BLaER1 treated with 17β-estradiol and CSF1 and Interleukin-3, amounts not matched to agents 10 nM and 100 nM (cell line): ENCODE results near the gene PARD3.

Experiments
- H3K27ac ChIP-seq, 11 experiments: shearing (Covaris generic); formaldehyde crosslinking; 2 replicates each; pipeline ENCODE4 v1.8.1; 2022
- H3K27me3 ChIP-seq, 11 experiments: shearing (Covaris generic); formaldehyde crosslinking; 2 replicates each; pipeline ENCODE4 v1.8.1; 2022
- H3K36me3 ChIP-seq, 11 experiments: shearing (Covaris generic); formaldehyde crosslinking; 2 replicates each; pipeline ENCODE4 v1.8.1; 2022
- H3K4me1 ChIP-seq, 10 experiments: shearing (Covaris generic); formaldehyde crosslinking; 2 replicates each; pipeline ENCODE4 v1.8.1; 2022
- H3K4me2 ChIP-seq, 11 experiments: shearing (Covaris generic); formaldehyde crosslinking; 2 replicates each; pipeline ENCODE4 v1.8.1; 2022
- H3K4me3 ChIP-seq, 10 experiments: shearing (Covaris generic); formaldehyde crosslinking; 2 replicates each; pipeline ENCODE4 v1.8.1; 2022
- H3K9ac ChIP-seq, 11 experiments: shearing (Covaris generic); formaldehyde crosslinking; 2 replicates each; pipeline ENCODE4 v1.8.1; 2022
- H3K9me3 ChIP-seq, 11 experiments: shearing (Covaris generic); formaldehyde crosslinking; replicated peaks in 1 of 11; 2 replicates each; pipeline ENCODE4 v1.8.1; 2022
- H4K20me1 ChIP-seq, 11 experiments: shearing (Covaris generic); formaldehyde crosslinking; 2 replicates each; pipeline ENCODE4 v1.8.1; 2022
- Cebpa-rat ChIP-seq, 11 experiments: shearing (Covaris generic); IDR thresholded peaks; 2 replicates each; pipeline ENCODE4 v1.8.1; 2022

The PARD3 gene

GRCh38 chr10:34163075-34163905 lies 651.8 kb downstream of the PARD3 start:
- Histone ChIP-seq H3K4me2 (peak overlapping the region in 1 of 11 experiments; percentile 16; a peak in 1 of 22 replicates), H3K4me3 (no peak overlapping the region), H3K27ac (no peak overlapping the region)

GRCh38 chr10:34161777-34162370 lies 653.2 kb downstream of the PARD3 start:
- Histone ChIP-seq H3K27me3 (no peaks in the 10 kb centered on the region), H3K4me1 (peaks cover 0 to 6% (median 0%) of the 10 kb centered on the region in 10 experiments; a peak in 1 of 20 replicates), H4K20me1 (no peaks in the 10 kb centered on the region), H3K9ac (no peak overlapping the region), H3K4me2 (no peak overlapping the region), H3K4me3 (no peak overlapping the region), H3K27ac (no peak overlapping the region), H3K9me3 (peaks cover 8 to 22% (median 16%) of the 10 kb centered on the region in 11 experiments; a peak in 20 of 22 replicates), H3K36me3 (peaks cover 0 to 5% (median 0%) of the 10 kb centered on the region in 11 experiments; a peak in 1 of 22 replicates)
- no peak for TF ChIP-seq Cebpa-rat (IDR thresholded peaks at IDR 0.05)

More at GRCh38 chr10:34163075-34163905, 651.8 kb downstream of the PARD3 start:
- peaks cover 8 to 22% (median 16%) of the 10 kb centered on the region in 11 experiments; a peak in 20 of 22 replicates for H3K9me3 ChIP-seq
- H3K27me3 ChIP-seq, result no peaks in the 10 kb centered on the region
- no peaks in the 10 kb centered on the region for H4K20me1 ChIP-seq
- H3K36me3 ChIP-seq, result peaks cover 0 to 5% (median 0%) of the 10 kb centered on the region in 11 experiments; a peak in 1 of 22 replicates
- H3K4me1 ChIP-seq, result peaks cover 0 to 6% (median 0%) of the 10 kb centered on the region in 10 experiments; a peak in 1 of 20 replicates
- TF ChIP-seq Cebpa-rat (IDR thresholded peaks at IDR 0.05), result no peak
- H3K9ac ChIP-seq, result no peak overlapping the region

DNA sequence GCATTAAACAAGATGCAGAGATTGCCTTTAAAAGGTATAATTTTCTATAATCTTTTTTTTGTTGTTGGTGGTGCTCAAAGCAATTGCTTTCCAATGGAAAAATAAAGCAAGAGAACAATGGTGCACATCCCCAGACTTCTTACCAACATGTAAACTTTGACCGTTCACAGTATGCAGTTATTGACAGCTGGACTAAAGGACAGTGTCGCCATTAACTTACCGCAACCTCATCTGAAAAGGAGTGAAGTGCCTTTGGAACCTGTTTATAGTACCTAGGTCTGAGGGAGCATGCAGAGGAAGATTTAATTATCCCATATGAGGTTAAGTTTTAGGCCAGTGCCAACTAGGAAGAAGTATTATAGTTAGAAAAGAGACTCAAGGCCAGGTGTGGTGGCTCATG lies 654.5 kb downstream of the PARD3 start:
- Histone ChIP-seq H3K4me3 (no peak overlapping the region), H3K9me3 (peaks cover 8 to 22% (median 16%) of the 10 kb centered on the region in 11 experiments; a peak in 20 of 22 replicates), H3K4me2 (no peak overlapping the region), H3K27ac (no peak overlapping the region), H3K36me3 (peaks cover 0 to 5% (median 0%) of the 10 kb centered on the region in 11 experiments; a peak in 1 of 22 replicates), H4K20me1 (no peaks in the 10 kb centered on the region), H3K4me1 (peaks cover 0 to 6% (median 0%) of the 10 kb centered on the region in 10 experiments; a peak in 1 of 20 replicates), H3K9ac (no peak overlapping the region), H3K27me3 (no peaks in the 10 kb centered on the region)
- TF ChIP-seq Cebpa-rat (IDR thresholded peaks at IDR 0.05), result no peak

DNA sequence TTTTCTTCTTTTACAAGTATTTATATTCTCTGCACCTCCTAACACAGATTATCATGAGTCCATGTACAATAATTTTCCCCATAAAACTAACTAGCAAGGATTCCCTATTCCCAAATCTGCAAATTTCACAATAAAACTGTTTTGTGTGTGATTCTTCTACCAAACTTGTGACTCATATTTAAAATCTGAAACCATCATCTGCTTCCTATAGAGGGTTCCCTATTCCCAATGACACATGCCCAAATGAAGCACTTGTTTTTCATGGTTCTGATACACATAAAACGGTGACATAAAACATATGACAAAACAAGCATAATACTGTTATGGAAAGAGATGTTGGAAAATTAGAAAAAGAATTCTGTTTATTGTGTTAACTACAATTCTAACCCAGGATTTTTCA lies 657.6 kb downstream of the PARD3 start:
- Histone ChIP-seq H3K4me1 (0 out of 20 replicates have a peak, but pooled peaks cover 0 to 4% (median 0%) of the 10 kb centered on the region in 10 experiments), H3K27me3 (no peaks in the 10 kb centered on the region), H3K4me2 (no peak overlapping the region), H3K9ac (no peak overlapping the region), H4K20me1 (no peaks in the 10 kb centered on the region), H3K36me3 (0 out of 22 replicates have a peak, but pooled peaks cover 0 to 5% (median 0%) of the 10 kb centered on the region in 11 experiments), H3K27ac (no peak overlapping the region), H3K4me3 (no peak overlapping the region), H3K9me3 (peaks cover 8 to 19% (median 12%) of the 10 kb centered on the region in 11 experiments; a peak in 20 of 22 replicates)
- no peak for TF ChIP-seq Cebpa-rat (IDR thresholded peaks at IDR 0.05)

DNA sequence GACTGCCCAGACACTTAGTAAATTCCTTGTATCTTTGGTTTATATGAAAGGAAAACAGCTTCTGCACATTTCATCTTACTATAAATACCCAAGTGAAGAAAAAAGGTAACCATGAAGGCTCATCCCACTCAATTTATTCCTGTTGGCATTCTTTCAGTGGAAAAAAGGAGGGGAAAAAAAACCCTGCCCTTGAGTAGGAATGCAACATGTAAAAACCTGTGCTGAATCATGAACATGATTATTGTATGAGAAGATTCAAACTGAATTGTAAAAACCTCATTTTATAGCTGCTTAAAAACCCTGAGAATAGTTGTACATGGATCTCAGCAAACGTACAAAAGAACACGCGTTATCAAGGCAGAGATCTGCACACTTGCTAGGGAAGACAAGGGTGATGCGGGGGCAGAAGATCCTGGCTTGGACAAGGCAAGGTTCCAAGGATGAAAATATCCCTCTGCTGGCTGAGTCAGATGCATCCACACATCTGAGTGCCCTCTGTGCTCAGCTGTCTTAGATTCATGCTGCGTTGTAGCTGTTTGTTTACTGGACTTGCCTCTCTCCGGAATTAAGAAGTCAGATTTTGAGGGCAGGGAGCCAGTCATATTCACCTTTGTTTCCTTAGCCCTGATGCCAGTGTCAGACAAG lies 658.2 kb downstream of the PARD3 start:
- Histone ChIP-seq H3K4me3 (no peak overlapping the region), H3K27me3 (no peaks in the 10 kb centered on the region), H3K27ac (no peak overlapping the region), H3K36me3 (0 out of 22 replicates have a peak, but pooled peaks cover 0 to 2% (median 0%) of the 10 kb centered on the region in 11 experiments), H3K9me3 (peaks cover 4 to 13% (median 6%) of the 10 kb centered on the region in 11 experiments; a peak in 20 of 22 replicates), H4K20me1 (no peaks in the 10 kb centered on the region), H3K4me2 (no peak overlapping the region), H3K9ac (no peak overlapping the region), H3K4me1 (0 out of 20 replicates have a peak, but pooled peaks cover 0 to 4% (median 0%) of the 10 kb centered on the region in 10 experiments)
- TF ChIP-seq Cebpa-rat (IDR thresholded peaks at IDR 0.05), result no peak

DNA sequence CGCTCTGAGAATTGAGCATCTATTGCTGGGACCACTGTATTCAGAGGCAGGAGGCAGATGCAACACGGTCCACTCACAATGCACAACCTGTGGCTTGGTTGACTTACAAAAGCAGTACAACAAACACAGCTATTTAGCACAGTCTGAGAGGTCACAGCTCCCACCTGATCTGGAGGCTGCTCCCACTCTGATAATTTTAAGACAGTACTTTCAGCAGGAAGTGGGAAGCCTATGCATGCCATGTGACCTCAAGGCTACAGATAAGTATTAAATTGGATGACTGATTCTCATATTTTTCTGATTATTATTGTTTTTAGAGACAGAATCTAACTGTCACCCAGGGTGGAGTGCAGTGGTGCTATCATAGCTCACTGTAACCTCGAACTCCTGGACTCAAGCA lies 659.3 kb downstream of the PARD3 start:
- Histone ChIP-seq H3K9me3 (peaks cover 0 to 2% (median 0%) of the 10 kb centered on the region in 11 experiments; a peak in 1 of 22 replicates), H3K9ac (no peak overlapping the region), H3K4me2 (no peak overlapping the region), H3K36me3 (no peaks in the 10 kb centered on the region), H3K4me3 (no peak overlapping the region), H4K20me1 (no peaks in the 10 kb centered on the region), H3K4me1 (0 out of 20 replicates have a peak, but pooled peaks cover 0 to 4% (median 0%) of the 10 kb centered on the region in 10 experiments), H3K27me3 (no peaks in the 10 kb centered on the region), H3K27ac (no peak overlapping the region)
- no peak for TF ChIP-seq Cebpa-rat (IDR thresholded peaks at IDR 0.05)

GRCh38 chr10:34154383-34154900 lies 660.7 kb downstream of the PARD3 start:
- TF ChIP-seq Cebpa-rat (IDR thresholded peaks at IDR 0.05), result no peak
- Histone ChIP-seq H3K4me2 (no peak overlapping the region), H3K9ac (no peak overlapping the region), H3K27ac (no peak overlapping the region), H3K36me3 (no peaks in the 10 kb centered on the region), H3K4me3 (no peak overlapping the region), H3K27me3 (no peaks in the 10 kb centered on the region), H3K4me1 (0 out of 20 replicates have a peak, but pooled peaks cover 0 to 4% (median 0%) of the 10 kb centered on the region in 10 experiments), H4K20me1 (no peaks in the 10 kb centered on the region), H3K9me3 (no peaks in the 10 kb centered on the region)

GRCh38 chr10:34153663-34154382 lies 661.3 kb downstream of the PARD3 start:
- no peak for TF ChIP-seq Cebpa-rat (IDR thresholded peaks at IDR 0.05)

More at GRCh38 chr10:34153663-34154382, 661.3 kb downstream of the PARD3 start:
- Histone ChIP-seq H3K4me2 (no peak overlapping the region), H3K27me3 (no peaks in the 10 kb centered on the region), H4K20me1 (no peaks in the 10 kb centered on the region), H3K4me1 (0 out of 20 replicates have a peak, but pooled peaks cover 0 to 4% (median 0%) of the 10 kb centered on the region in 10 experiments), H3K9ac (no peak overlapping the region), H3K27ac (no peak overlapping the region), H3K9me3 (no peaks in the 10 kb centered on the region), H3K36me3 (no peaks in the 10 kb centered on the region), H3K4me3 (no peak overlapping the region)
